B cell (primary cell): ENCODE measurements around the gene C4BPB.

ENCODE experiments used
- EZH2 ChIP-seq: IDR thresholded peaks from 2 replicates; pipeline ENCODE4 v1.6.1; 2012; ENCODE audit warnings: borderline replicate concordance, low read depth, mild to moderate bottlenecking, moderate library complexity, low read length; ENCODE audit not compliant: insufficient read depth, poor library complexity, severe bottlenecking
- TF ChIP-seq, protein P1 (sequence below): fragments of 200-600 bp; IDR thresholded peaks from one replicate; pipeline ENCODE4 v1.8.0; 2022; ENCODE audit warnings: antibody characterized with exemption, mild to moderate bottlenecking

DNA sequence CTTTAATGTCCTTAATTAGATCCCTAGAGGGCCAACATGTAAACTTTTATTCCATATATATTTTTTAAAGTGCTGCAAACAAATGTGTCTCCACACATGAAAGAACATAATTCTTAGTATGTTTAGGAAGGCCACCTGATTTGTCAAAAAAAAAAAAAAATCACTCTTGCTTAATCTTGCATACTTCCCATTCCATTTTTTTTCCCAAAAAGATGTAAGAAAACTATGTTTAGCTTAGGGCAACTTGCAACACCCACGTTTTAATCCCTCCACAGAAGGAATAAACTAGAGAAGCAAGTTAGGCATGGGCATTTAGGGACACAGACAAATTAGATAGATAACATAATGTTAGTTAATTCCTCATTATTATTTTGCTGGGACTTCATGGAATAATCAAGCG is 43.2 kb upstream of the C4BPB start:
- TF ChIP-seq, protein P1, sequence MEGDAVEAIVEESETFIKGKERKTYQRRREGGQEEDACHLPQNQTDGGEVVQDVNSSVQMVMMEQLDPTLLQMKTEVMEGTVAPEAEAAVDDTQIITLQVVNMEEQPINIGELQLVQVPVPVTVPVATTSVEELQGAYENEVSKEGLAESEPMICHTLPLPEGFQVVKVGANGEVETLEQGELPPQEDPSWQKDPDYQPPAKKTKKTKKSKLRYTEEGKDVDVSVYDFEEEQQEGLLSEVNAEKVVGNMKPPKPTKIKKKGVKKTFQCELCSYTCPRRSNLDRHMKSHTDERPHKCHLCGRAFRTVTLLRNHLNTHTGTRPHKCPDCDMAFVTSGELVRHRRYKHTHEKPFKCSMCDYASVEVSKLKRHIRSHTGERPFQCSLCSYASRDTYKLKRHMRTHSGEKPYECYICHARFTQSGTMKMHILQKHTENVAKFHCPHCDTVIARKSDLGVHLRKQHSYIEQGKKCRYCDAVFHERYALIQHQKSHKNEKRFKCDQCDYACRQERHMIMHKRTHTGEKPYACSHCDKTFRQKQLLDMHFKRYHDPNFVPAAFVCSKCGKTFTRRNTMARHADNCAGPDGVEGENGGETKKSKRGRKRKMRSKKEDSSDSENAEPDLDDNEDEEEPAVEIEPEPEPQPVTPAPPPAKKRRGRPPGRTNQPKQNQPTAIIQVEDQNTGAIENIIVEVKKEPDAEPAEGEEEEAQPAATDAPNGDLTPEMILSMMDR = no peak
- no peak for TF ChIP-seq EZH2
